Keratinocyte (primary cell): ENCODE results near the gene SRRT. TPM values are rescaled to one million over a fixed set of nuclear protein-coding genes. Genes with fewer than 3 reads are reported as not detected.

Experiments used
- DNase-seq: peaks from one replicate; pipeline ENCODE4 v3.0.0-alpha.2; 2011; ENCODE audit warnings: low read depth, missing footprints, low spot score
- FAIRE-seq: peaks from 2 replicates; lab custom pipeline; 2011; peaks lifted over from hg19 to GRCh38; lab: Jason Lieb, UNC
- H2AFZ ChIP-seq: 2 replicates; pipeline ENCODE4 v1.6.0; 2012; ENCODE audit warnings: low read length, control low read depth, inconsistent platforms; ENCODE audit not compliant: control insufficient read depth
- H3K27ac ChIP-seq: 2 replicates; pipeline ENCODE4 v1.5.1; 2011; ENCODE audit warnings: low read length; ENCODE audit not compliant: control insufficient read depth, insufficient read depth
- H3K27me3 ChIP-seq: 3 replicates; pipeline ENCODE4 v1.6.0; 2011; ENCODE audit warnings: low read length; ENCODE audit not compliant: control insufficient read depth, insufficient read depth; ENCODE audit errors: extremely low read depth
- H3K36me3 ChIP-seq, 2 experiments: 2 replicates in 1 of 2; 3 replicates in 1 of 2; pipeline ENCODE4 v1.5.1; 2011; ENCODE audit warnings: low read length in 2 of 2, mild to moderate bottlenecking in 1 of 2; ENCODE audit not compliant: control insufficient read depth in 2 of 2, insufficient read depth in 2 of 2; ENCODE audit errors: extremely low read depth in 1 of 2
- H3K4me1 ChIP-seq: 3 replicates; pipeline ENCODE4 v1.5.1; 2011; ENCODE audit warnings: low read length; ENCODE audit not compliant: control insufficient read depth, insufficient read depth; ENCODE audit errors: extremely low read depth
- H3K4me2 ChIP-seq: 3 replicates; pipeline ENCODE4 v1.6.0; 2011; ENCODE audit warnings: low read depth, low read length; ENCODE audit not compliant: control insufficient read depth, insufficient read depth; ENCODE audit errors: extremely low read depth
- H3K4me3 ChIP-seq, 3 experiments: fragments of 200-600 bp in 1 of 3; sonication (generic) in 1 of 3; 2 replicates in 2 of 3; 3 replicates in 1 of 3; pipeline ENCODE4 v1.5.1; 2011 to 2016; ENCODE audit warnings: low read length in 3 of 3, mild to moderate bottlenecking in 3 of 3, control low read depth in 2 of 3, inconsistent platforms in 1 of 3, low read depth in 1 of 3, mixed read lengths in 1 of 3, mixed run types in 1 of 3, moderate library complexity in 1 of 3; ENCODE audit not compliant: control insufficient read depth in 2 of 3, insufficient read depth in 2 of 3; ENCODE audit errors: extremely low read depth in 1 of 3
- H3K79me2 ChIP-seq: 2 replicates; pipeline ENCODE4 v1.6.0; 2012; ENCODE audit warnings: low read length; ENCODE audit not compliant: control insufficient read depth, insufficient read depth
- H3K9ac ChIP-seq: 3 replicates; pipeline ENCODE4 v1.6.0; 2011; ENCODE audit warnings: low read length; ENCODE audit not compliant: control insufficient read depth, insufficient read depth; ENCODE audit errors: extremely low read depth
- H3K9me1 ChIP-seq: 3 replicates; pipeline ENCODE4 v1.6.0; 2011; ENCODE audit warnings: low read length; ENCODE audit not compliant: control insufficient read depth, insufficient read depth; ENCODE audit errors: extremely low read depth
- H3K9me3 ChIP-seq: 2 replicates; pipeline ENCODE4 v1.5.1; 2012; ENCODE audit warnings: low read depth, low read length; ENCODE audit not compliant: control insufficient read depth
- H4K20me1 ChIP-seq: 3 replicates; pipeline ENCODE4 v1.6.0; 2011; ENCODE audit warnings: low read length; ENCODE audit not compliant: control insufficient read depth, insufficient read depth; ENCODE audit errors: extremely low read depth
- CTCF ChIP-seq, 3 experiments: IDR thresholded peaks in 1 of 3; conservative IDR thresholded peaks in 1 of 3; optimal IDR thresholded peaks in 1 of 3; 2 replicates in 2 of 3; 3 replicates in 1 of 3; pipeline versions ENCODE3 to v1.5.1; 2011; ENCODE audit warnings: low read length in 3 of 3, mild to moderate bottlenecking in 3 of 3, moderate library complexity in 2 of 3, control low read depth in 1 of 3, inconsistent platforms in 1 of 3; ENCODE audit not compliant: insufficient read depth in 2 of 3; ENCODE audit errors: extremely low read depth in 1 of 3
- EZH2 ChIP-seq: IDR thresholded peaks from one replicate; pipeline ENCODE4 v1.6.1; 2012; ENCODE audit warnings: inconsistent platforms, mild to moderate bottlenecking, low read length, moderate library complexity
- dilution Hi-C: fragments of 300-500 bp; cut with MboI; formaldehyde crosslinking; loops from one replicate; pipeline ENCODE4 v1.7.0; 2020; ENCODE audit warnings: low sequenced_read_pairs; ENCODE audit not compliant: extremely low pct_ligation_motif_present
- polyA plus RNA-seq, 5 experiments: library from polyadenylated mRNA; depleted of rRNA in 3 of 5; stranded (reverse) in 3 of 5; stranded (forward) in 1 of 5; unstranded in 1 of 5; fragments of >200 nt; gene quantifications; 1 replicate in 1 of 5; 2 replicates in 3 of 5; 3 replicates in 1 of 5; pipeline versions ENCODE4 v1.2.1 to v1.2.3, GENCODE V29; 2011 to 2012; ENCODE audit warnings: missing spikeins in 2 of 5, low read depth in 1 of 5, low replicate concordance in 1 of 5

SRRT gene
- polyA plus RNA-seq, 1 donor (not counting 4 experiments of a cell fraction or from before 2014, with no cell fraction given) = 42.2 TPM

GRCh38 chr7:100886142-100886935 lies 11.4 kb downstream of the SRRT start:
- Histone ChIP-seq H3K4me2 (no peak overlapping the region), H2AFZ (no peak overlapping the region), H3K9me1 (no peaks in the 10 kb centered on the region), H3K4me1 (peaks cover 26% of the 10 kb centered on the region), H3K79me2 (peaks cover 34% of the 10 kb centered on the region), H4K20me1 (peaks cover 2% of the 10 kb centered on the region), H3K4me3 (no peak overlapping the region), H3K36me3 (peaks cover 44 to 54% of the 10 kb centered on the region in 2 experiments), H3K9me3 (no peaks in the 10 kb centered on the region), H3K9ac (no peak overlapping the region), H3K27me3 (no peaks in the 10 kb centered on the region), H3K27ac (no peak overlapping the region)
- FAIRE-seq (no peak), DNase-seq (no peak)
- TF ChIP-seq EZH2 = no peak
- no peak for TF ChIP-seq CTCF (optimal IDR thresholded peaks at IDR 0.05 in 1 of 3, IDR thresholded peaks at IDR 0.05 in 1 of 3, conservative IDR thresholded peaks at IDR 0.05 in 1 of 3; ENCODE audit: extremely low read depth in 1 of 3, insufficient read depth in 2 of 3, low read length in 3 of 3)
- dilution Hi-C loops = loop anchor here (10.0 kb wide), 1 partner anchor 58 kb away; the partner anchor contains the start of gene MUC3A

GRCh38 chr7:100886936-100887515 lies 12.1 kb downstream of the SRRT start:
- FAIRE-seq (no peak), DNase-seq (no peak)
- dilution Hi-C loops = loop anchor here (10.0 kb wide), 1 partner anchor 58 kb away; the partner anchor contains the start of gene MUC3A
- Histone ChIP-seq H3K27me3 (no peaks in the 10 kb centered on the region), H3K4me3 (no peak overlapping the region), H3K9me3 (no peaks in the 10 kb centered on the region), H3K36me3 (peaks cover 39 to 47% of the 10 kb centered on the region in 2 experiments), H3K4me2 (no peak overlapping the region), H4K20me1 (peaks cover 2% of the 10 kb centered on the region), H3K9me1 (no peaks in the 10 kb centered on the region), H3K27ac (no peak overlapping the region), H2AFZ (no peak overlapping the region), H3K79me2 (peaks cover 28% of the 10 kb centered on the region), H3K4me1 (peaks cover 33% of the 10 kb centered on the region), H3K9ac (no peak overlapping the region)
- TF ChIP-seq CTCF (optimal IDR thresholded peaks at IDR 0.05 in 1 of 3, IDR thresholded peaks at IDR 0.05 in 1 of 3, conservative IDR thresholded peaks at IDR 0.05 in 1 of 3; ENCODE audit: extremely low read depth in 1 of 3, insufficient read depth in 2 of 3, low read length in 3 of 3) = no peak
- TF ChIP-seq EZH2 = no peak
